Glutamatergic neuron (in vitro differentiated cells): Measurements from ENCODE around the gene GSTP1. TPM values are rescaled to one million over a fixed set of nuclear protein-coding genes. Genes with fewer than 3 reads are reported as not detected.

Experiments
- DNase-seq: peaks from one replicate; pipeline ENCODE4 v3.0.0; 2022
- H3K27ac Mint-ChIP-seq: one replicate; pipeline ENCODE4 v1.8.0; 2020; ENCODE audit warnings: mild to moderate bottlenecking, mixed read lengths, inconsistent platforms; ENCODE audit not compliant: unreplicated experiment
- H3K27me3 Mint-ChIP-seq: one replicate; pipeline ENCODE4 v1.8.0; 2020; ENCODE audit warnings: mild to moderate bottlenecking, moderate library complexity, mixed read lengths, inconsistent platforms; ENCODE audit not compliant: unreplicated experiment
- H3K36me3 Mint-ChIP-seq: one replicate; pipeline ENCODE4 v1.8.0; 2020; ENCODE audit warnings: mild to moderate bottlenecking, mixed read lengths, inconsistent platforms; ENCODE audit not compliant: unreplicated experiment
- H3K4me1 Mint-ChIP-seq: one replicate; pipeline ENCODE4 v1.8.0; 2020; ENCODE audit warnings: mild to moderate bottlenecking, low read depth, mixed read lengths, inconsistent platforms; ENCODE audit not compliant: unreplicated experiment
- H3K4me3 Mint-ChIP-seq: one replicate; pipeline ENCODE4 v1.8.0; 2020; ENCODE audit warnings: mild to moderate bottlenecking, mixed read lengths, inconsistent platforms; ENCODE audit not compliant: unreplicated experiment
- H3K9me3 Mint-ChIP-seq: one replicate; pipeline ENCODE4 v1.8.0; 2020; ENCODE audit warnings: mild to moderate bottlenecking, moderate library complexity, mixed read lengths, inconsistent platforms; ENCODE audit not compliant: unreplicated experiment
- total RNA-seq: library from RNA; stranded (reverse); fragmentation: NEBNext Ultra II Directional; extraction: Animal tissue kit (Norgen Biotek cat#: 25700); gene quantifications from one replicate; pipeline ENCODE4 v1.2.1, GENCODE V29; 2021; ENCODE audit not compliant: unreplicated experiment
- TF ChIP-seq, protein P1 (sequence below): fragments of 200-600 bp; sonication (generic); IDR thresholded peaks from one replicate; pipeline ENCODE4 v1.5.0; 2021; ENCODE audit not compliant: partially characterized antibody, unreplicated experiment

Gene GSTP1
- total RNA-seq, 1 donor from 2014 or later, result 712 TPM

- DNase-seq, result no peak
- no peak overlapping the region for H3K4me3 Mint-ChIP-seq
Observed at GRCh38 chr11:67634366-67635230, 51.0 kb downstream of the GSTP1 start.

DNA sequence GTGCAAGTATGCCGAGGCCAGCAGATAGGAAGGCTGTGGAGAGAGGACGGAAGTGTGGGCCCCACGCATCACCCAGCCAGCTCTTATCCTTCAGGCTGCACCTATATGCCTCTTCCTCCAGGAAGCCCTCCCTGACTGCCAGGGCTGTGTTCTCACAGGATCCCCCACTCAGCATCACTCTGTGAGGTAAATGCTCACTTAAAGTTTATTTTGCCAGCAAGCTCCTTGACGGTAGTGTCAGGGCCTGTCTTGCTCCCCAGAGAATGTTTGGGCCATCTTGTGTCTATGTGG, 51.6 kb downstream of the GSTP1 start:
- no peak overlapping the region for H3K27ac Mint-ChIP-seq
- H3K27me3 Mint-ChIP-seq, result peaks cover 2% of the 10 kb centered on the region
- no peak for DNase-seq
- H3K36me3 Mint-ChIP-seq, result no peaks in the 10 kb centered on the region
- TF ChIP-seq, protein P1, sequence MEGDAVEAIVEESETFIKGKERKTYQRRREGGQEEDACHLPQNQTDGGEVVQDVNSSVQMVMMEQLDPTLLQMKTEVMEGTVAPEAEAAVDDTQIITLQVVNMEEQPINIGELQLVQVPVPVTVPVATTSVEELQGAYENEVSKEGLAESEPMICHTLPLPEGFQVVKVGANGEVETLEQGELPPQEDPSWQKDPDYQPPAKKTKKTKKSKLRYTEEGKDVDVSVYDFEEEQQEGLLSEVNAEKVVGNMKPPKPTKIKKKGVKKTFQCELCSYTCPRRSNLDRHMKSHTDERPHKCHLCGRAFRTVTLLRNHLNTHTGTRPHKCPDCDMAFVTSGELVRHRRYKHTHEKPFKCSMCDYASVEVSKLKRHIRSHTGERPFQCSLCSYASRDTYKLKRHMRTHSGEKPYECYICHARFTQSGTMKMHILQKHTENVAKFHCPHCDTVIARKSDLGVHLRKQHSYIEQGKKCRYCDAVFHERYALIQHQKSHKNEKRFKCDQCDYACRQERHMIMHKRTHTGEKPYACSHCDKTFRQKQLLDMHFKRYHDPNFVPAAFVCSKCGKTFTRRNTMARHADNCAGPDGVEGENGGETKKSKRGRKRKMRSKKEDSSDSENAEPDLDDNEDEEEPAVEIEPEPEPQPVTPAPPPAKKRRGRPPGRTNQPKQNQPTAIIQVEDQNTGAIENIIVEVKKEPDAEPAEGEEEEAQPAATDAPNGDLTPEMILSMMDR, result no peak
- H3K4me1 Mint-ChIP-seq, result no peaks in the 10 kb centered on the region
- peaks cover 4% of the 10 kb centered on the region for H3K9me3 Mint-ChIP-seq
- no peak overlapping the region for H3K4me3 Mint-ChIP-seq

More at GRCh38 chr11:67634366-67635230, 51.0 kb downstream of the GSTP1 start:
- peaks cover 2% of the 10 kb centered on the region for H3K27me3 Mint-ChIP-seq
- peaks cover 4% of the 10 kb centered on the region for H3K9me3 Mint-ChIP-seq
- no peak overlapping the region for H3K27ac Mint-ChIP-seq
- no peaks in the 10 kb centered on the region for H3K36me3 Mint-ChIP-seq
- no peaks in the 10 kb centered on the region for H3K4me1 Mint-ChIP-seq
- TF ChIP-seq, protein P1, result no peak

Other genes with a start within 250 kb of the GSTP1 start
- 15.4 TPM for gene POLD4, start 230.3 kb upstream of the GSTP1 start, total RNA-seq
- not detected for gene CLCF1, start 210.2 kb upstream of the GSTP1 start, total RNA-seq
- gene RAD9A, start 191.8 kb upstream of the GSTP1 start, total RNA-seq, result 12.1 TPM
- gene PPP1CA, start 182.0 kb upstream of the GSTP1 start, total RNA-seq, result 163 TPM
- not detected for gene TBC1D10C, start 179.7 kb upstream of the GSTP1 start, total RNA-seq
- 0.07 TPM for gene CARNS1, start 168.1 kb upstream of the GSTP1 start, total RNA-seq
- gene RPS6KB2, start 155.3 kb upstream of the GSTP1 start, total RNA-seq, result 69.0 TPM
- gene PTPRCAP, start 146.1 kb upstream of the GSTP1 start, total RNA-seq, result 2.1 TPM
- gene CORO1B, start 140.3 kb upstream of the GSTP1 start, total RNA-seq, result 88.8 TPM
- not detected for gene GPR152, start 131.1 kb upstream of the GSTP1 start, total RNA-seq
- not detected for gene CABP4, start 128.5 kb upstream of the GSTP1 start, total RNA-seq
- 41.9 TPM for gene TMEM134, start 114.6 kb upstream of the GSTP1 start, total RNA-seq
- 43.0 TPM for gene AIP, start 100.8 kb upstream of the GSTP1 start, total RNA-seq
- 25.6 TPM for gene PITPNM1, start 78.4 kb upstream of the GSTP1 start, total RNA-seq
- gene CDK2AP2, start 75.7 kb upstream of the GSTP1 start, total RNA-seq, result 21.9 TPM
- not detected for gene CABP2, start 60.4 kb upstream of the GSTP1 start, total RNA-seq
- 216 TPM for gene NDUFV1, start 23.1 kb downstream of the GSTP1 start, total RNA-seq
- gene NUDT8, start 46.1 kb downstream of the GSTP1 start, total RNA-seq, result 5.8 TPM
- gene TBX10, start 56.0 kb downstream of the GSTP1 start, total RNA-seq, result not detected
- gene ACY3, start 66.9 kb downstream of the GSTP1 start, total RNA-seq, result not detected
- not detected for gene ALDH3B2, start 90.8 kb downstream of the GSTP1 start, total RNA-seq